HUES48 (cell line): ENCODE results near the gene PARD3.

Source experiments
- H3K27ac ChIP-seq: one replicate; pipeline ENCODE4 v1.7.0; 2013; ENCODE audit warnings: low read depth, low read length, inconsistent platforms
- H3K27me3 ChIP-seq: 2 replicates; pipeline ENCODE4 v1.6.1; 2013; ENCODE audit warnings: mild to moderate bottlenecking, low read length; ENCODE audit not compliant: control insufficient read depth, insufficient read depth
- H3K36me3 ChIP-seq: 2 replicates; pipeline ENCODE4 v1.6.1; 2013; ENCODE audit warnings: low read length; ENCODE audit not compliant: control insufficient read depth, insufficient read depth
- H3K4me1 ChIP-seq: 2 replicates; pipeline ENCODE4 v1.6.1; 2013; ENCODE audit warnings: mild to moderate bottlenecking, low read length; ENCODE audit not compliant: control insufficient read depth, insufficient read depth
- H3K4me3 ChIP-seq: 2 replicates; pipeline ENCODE4 v1.5.1; 2013; ENCODE audit warnings: mild to moderate bottlenecking, low read depth, low read length
- H3K9ac ChIP-seq: 2 replicates; pipeline ENCODE4 v1.6.1; 2013; ENCODE audit warnings: mild to moderate bottlenecking, low read depth, low read length, moderate library complexity
- H3K9me3 ChIP-seq: 2 replicates; pipeline ENCODE4 v1.6.1; 2013; ENCODE audit warnings: low read length; ENCODE audit not compliant: control insufficient read depth, insufficient read depth

Gene PARD3

GRCh38 chr10:34514290-34514689 is 300.8 kb downstream of the PARD3 start:
- peaks cover 5% of the 10 kb centered on the region; the same call in 1 of the 2 replicates for H3K4me1 ChIP-seq
- no peaks in the 10 kb centered on the region for H3K27me3 ChIP-seq
- no peaks in the 10 kb centered on the region for H3K9me3 ChIP-seq
- H3K36me3 ChIP-seq = peaks cover 3% of the 10 kb centered on the region
- no peak overlapping the region for H3K27ac ChIP-seq
- H3K9ac ChIP-seq = no peak overlapping the region
- no peak overlapping the region for H3K4me3 ChIP-seq

GRCh38 chr10:34513636-34514035 is 301.5 kb downstream of the PARD3 start:
- Histone ChIP-seq H3K4me1 (no peaks in the 10 kb centered on the region; the same call in 1 of the 2 replicates), H3K27ac (no peak overlapping the region), H3K36me3 (peaks cover 3% of the 10 kb centered on the region), H3K4me3 (no peak overlapping the region), H3K27me3 (no peaks in the 10 kb centered on the region), H3K9ac (no peak overlapping the region), H3K9me3 (no peaks in the 10 kb centered on the region)

- no peaks in the 10 kb centered on the region for H3K27me3 ChIP-seq
- no peak overlapping the region for H3K9ac ChIP-seq
- no peak overlapping the region for H3K27ac ChIP-seq
- H3K9me3 ChIP-seq = no peaks in the 10 kb centered on the region
- peaks cover 38% of the 10 kb centered on the region for H3K4me1 ChIP-seq
- H3K36me3 ChIP-seq = no peaks in the 10 kb centered on the region
- no peak overlapping the region for H3K4me3 ChIP-seq
These were observed 307.9 kb downstream of the PARD3 start for GRCh38 chr10:34507217-34507616.

GRCh38 chr10:34506786-34507185 is 308.3 kb downstream of the PARD3 start:
- H3K4me1 ChIP-seq = peaks cover 38% of the 10 kb centered on the region
- H3K9me3 ChIP-seq = no peaks in the 10 kb centered on the region
- no peak overlapping the region for H3K27ac ChIP-seq
- H3K4me3 ChIP-seq = no peak overlapping the region
- H3K27me3 ChIP-seq = no peaks in the 10 kb centered on the region
- H3K36me3 ChIP-seq = no peaks in the 10 kb centered on the region
- no peak overlapping the region for H3K9ac ChIP-seq

GRCh38 chr10:34505338-34505737 is 309.8 kb downstream of the PARD3 start:
- H3K9ac ChIP-seq = no peak overlapping the region
- H3K9me3 ChIP-seq = no peaks in the 10 kb centered on the region
- peak overlapping the region; percentile 89 for H3K27ac ChIP-seq
- H3K36me3 ChIP-seq = no peaks in the 10 kb centered on the region
- H3K4me3 ChIP-seq = no peak overlapping the region
- peaks cover 44% of the 10 kb centered on the region for H3K4me1 ChIP-seq
- no peaks in the 10 kb centered on the region for H3K27me3 ChIP-seq

- Histone ChIP-seq H3K4me3 (no peak overlapping the region), H3K9ac (peak overlapping the region; percentile 4; the same call in 1 of the 2 replicates), H3K27ac (peak overlapping the region; percentile 89)
These were observed 310.6 kb downstream of the PARD3 start for GRCh38 chr10:34504534-34504933.

GRCh38 chr10:34503704-34504103 is 311.4 kb downstream of the PARD3 start:
- Histone ChIP-seq H3K4me3 (no peak overlapping the region), H3K4me1 (peaks cover 44% of the 10 kb centered on the region), H3K9me3 (no peaks in the 10 kb centered on the region), H3K27me3 (no peaks in the 10 kb centered on the region), H3K27ac (peak overlapping the region; percentile 89), H3K36me3 (no peaks in the 10 kb centered on the region), H3K9ac (no peak overlapping the region)

More at GRCh38 chr10:34504534-34504933, 310.6 kb downstream of the PARD3 start:
- Histone ChIP-seq H3K27me3 (no peaks in the 10 kb centered on the region), H3K36me3 (no peaks in the 10 kb centered on the region), H3K4me1 (peaks cover 44% of the 10 kb centered on the region), H3K9me3 (no peaks in the 10 kb centered on the region)

GRCh38 chr10:34499612-34500279 is 315.4 kb downstream of the PARD3 start:
- H3K27me3 ChIP-seq = no peaks in the 10 kb centered on the region
- no peak overlapping the region for H3K4me3 ChIP-seq
- no peak overlapping the region for H3K9ac ChIP-seq
- H3K9me3 ChIP-seq = no peaks in the 10 kb centered on the region
- no peaks in the 10 kb centered on the region for H3K36me3 ChIP-seq
- peaks cover 25% of the 10 kb centered on the region for H3K4me1 ChIP-seq
- no peak overlapping the region for H3K27ac ChIP-seq

GRCh38 chr10:34498821-34499220 is 316.3 kb downstream of the PARD3 start:
- H3K27ac ChIP-seq = no peak overlapping the region
- no peak overlapping the region for H3K9ac ChIP-seq
- no peaks in the 10 kb centered on the region for H3K27me3 ChIP-seq
- H3K9me3 ChIP-seq = no peaks in the 10 kb centered on the region
- H3K36me3 ChIP-seq = no peaks in the 10 kb centered on the region
- H3K4me1 ChIP-seq = peaks cover 17% of the 10 kb centered on the region; the same call in 1 of the 2 replicates
- H3K4me3 ChIP-seq = no peak overlapping the region

GRCh38 chr10:34495938-34496337 is 319.2 kb downstream of the PARD3 start:
- Histone ChIP-seq H3K9ac (no peak overlapping the region), H3K4me3 (no peak overlapping the region), H3K4me1 (peaks cover 12% of the 10 kb centered on the region), H3K9me3 (no peaks in the 10 kb centered on the region), H3K36me3 (no peaks in the 10 kb centered on the region), H3K27me3 (no peaks in the 10 kb centered on the region), H3K27ac (no peak overlapping the region)

- peaks cover 11% of the 10 kb centered on the region for H3K4me1 ChIP-seq
- no peak overlapping the region for H3K4me3 ChIP-seq
- no peaks in the 10 kb centered on the region for H3K27me3 ChIP-seq
- H3K9ac ChIP-seq = no peak overlapping the region
- no peak overlapping the region for H3K27ac ChIP-seq
- no peaks in the 10 kb centered on the region for H3K9me3 ChIP-seq
- no peaks in the 10 kb centered on the region for H3K36me3 ChIP-seq
These were observed 321.1 kb downstream of the PARD3 start for GRCh38 chr10:34494012-34494411.
